NCI-H146 treated with DMSO at 0.1 percent for 48 hours (cell line): Measurements from ENCODE around the gene MGAT4A.

Source experiments
- DNase-seq: peaks from one replicate; lab custom pipeline; 2025; ENCODE audit not compliant: unreplicated experiment; lab: John Stamatoyannopoulos, UW

The MGAT4A gene

DNA sequence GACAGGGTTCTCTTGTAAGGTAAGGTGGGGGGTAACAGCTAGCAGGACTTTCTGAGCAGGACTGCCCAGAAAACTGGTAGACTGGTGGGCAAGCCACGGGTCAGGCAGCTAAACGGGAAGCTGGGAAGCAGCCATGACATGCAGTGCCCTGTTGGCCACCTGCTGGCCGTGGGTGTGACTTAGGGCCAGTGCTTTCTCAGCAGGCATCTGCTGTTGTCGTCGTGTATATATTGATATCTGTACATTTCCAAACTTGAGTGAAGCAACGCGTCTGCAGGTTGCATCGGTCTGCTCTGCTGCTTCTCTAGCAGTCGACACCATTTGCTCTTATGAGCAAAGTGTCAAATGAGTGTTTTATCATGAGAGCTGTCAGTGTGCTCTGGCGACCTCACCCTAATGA lies 153.6 kb downstream of the MGAT4A start:
- no peak for DNase-seq

DNA sequence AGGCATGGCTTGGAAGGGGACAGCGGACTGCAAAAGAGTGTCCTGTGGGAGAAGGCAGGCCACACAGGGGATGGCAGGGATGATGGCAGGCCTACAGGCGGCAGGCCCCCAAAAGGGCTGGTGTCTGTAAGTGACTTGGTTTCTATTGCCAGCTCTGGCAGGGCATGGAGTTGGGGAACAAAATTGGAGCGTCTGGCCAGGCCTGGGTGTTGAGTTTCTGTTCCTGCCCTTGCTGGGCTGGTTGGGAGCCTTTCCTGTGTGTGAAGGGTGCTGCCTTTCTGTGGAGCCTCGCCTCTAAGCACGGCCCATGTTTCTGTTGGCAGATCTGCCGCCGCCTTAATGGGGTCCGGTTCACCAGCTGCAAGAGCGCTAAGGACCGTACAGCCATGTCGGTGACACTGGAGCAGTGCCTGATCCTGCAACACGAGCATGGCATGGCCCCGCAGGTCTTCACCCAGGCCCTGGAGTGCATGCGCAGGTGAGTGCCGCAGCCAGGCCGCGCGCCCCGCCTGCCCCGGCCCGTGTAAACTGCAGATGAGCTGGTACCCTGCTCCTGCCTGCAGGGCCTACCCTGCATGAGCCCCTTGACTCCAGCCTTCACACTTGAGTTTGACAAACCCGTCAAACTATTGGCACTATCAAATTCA lies 154.1 kb downstream of the MGAT4A start:
- DNase-seq, result no peak

DNA sequence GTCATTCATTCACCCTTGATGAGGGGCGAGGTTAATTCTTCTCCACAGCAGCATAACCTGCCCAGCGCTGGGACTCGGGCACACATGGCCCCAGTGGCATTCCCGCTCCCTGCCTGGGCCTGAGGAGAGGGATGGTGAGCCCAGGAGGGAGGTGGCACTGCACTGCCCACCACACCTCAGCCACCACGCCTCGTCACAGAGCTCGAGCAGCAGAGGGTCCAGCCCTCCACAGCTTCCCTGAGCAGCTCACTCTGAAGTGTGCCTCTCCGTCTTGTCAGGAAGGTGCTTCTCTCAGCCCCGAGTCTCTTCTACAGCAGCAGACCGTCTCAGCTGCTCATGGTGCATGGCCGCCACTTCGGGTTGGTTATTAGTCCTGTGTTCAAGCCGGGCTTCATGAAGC lies 157.5 kb downstream of the MGAT4A start:
- DNase-seq, result no peak

DNA sequence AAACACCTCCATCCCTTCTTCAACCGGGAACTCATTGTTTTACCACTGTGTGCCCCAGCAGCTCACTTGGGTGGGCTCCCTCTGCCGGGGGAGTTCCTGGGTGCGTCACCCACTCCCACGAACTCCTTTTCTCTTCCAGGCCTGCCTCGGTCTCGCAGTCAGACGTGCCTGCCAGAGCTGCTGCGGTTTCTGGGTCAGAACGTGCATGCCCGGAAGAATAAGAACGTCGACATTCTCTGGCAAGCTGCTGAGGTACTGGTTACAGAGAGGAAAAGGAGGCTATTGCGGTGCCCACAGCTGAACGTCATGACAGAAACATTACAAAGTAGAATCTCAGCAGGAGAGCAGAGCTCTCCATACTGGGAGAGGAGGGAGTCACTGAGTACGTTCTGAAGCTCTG lies 158.3 kb downstream of the MGAT4A start:
- DNase-seq, result no peak

DNA sequence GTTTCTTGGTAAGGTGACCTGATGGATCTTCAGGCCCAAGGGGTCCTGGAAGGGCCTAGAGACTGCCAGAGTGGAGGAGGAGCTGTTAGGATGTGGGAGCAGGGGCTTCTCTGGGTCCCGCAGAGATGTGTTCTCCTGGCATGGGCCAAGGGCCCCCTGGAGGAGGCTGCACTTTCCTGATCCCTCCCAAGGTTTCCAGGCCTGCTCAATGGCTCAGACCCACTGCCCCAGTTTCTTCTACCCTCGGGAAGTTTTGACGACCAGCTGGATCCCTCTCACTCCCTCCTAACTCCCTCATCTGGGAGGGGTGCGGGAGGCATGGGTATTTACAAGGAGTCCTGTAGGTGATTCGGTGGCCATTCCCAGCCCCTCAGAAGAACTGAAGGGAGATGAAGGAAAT lies 158.7 kb downstream of the MGAT4A start:
- no peak for DNase-seq

DNA sequence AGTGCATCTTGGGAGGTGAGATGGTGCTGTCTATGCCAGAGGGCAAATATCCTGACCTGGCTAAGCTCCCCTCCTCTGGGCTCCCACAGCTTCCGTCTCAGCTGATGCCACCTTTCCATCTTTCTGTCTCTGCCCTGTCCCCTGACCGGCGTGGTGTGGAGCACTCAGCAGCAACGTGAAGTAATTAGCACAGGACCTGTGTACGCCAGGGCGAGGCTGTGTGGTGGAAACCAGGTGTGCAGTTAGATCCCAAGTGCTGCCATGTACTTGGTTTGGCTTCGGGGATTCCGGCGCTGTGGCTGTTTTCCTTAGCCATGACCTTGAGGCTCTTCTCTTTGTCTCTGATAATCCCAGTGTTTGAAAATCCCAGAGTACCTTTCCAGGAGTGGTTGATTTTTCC lies 159.1 kb downstream of the MGAT4A start:
- DNase-seq, result no peak

DNA sequence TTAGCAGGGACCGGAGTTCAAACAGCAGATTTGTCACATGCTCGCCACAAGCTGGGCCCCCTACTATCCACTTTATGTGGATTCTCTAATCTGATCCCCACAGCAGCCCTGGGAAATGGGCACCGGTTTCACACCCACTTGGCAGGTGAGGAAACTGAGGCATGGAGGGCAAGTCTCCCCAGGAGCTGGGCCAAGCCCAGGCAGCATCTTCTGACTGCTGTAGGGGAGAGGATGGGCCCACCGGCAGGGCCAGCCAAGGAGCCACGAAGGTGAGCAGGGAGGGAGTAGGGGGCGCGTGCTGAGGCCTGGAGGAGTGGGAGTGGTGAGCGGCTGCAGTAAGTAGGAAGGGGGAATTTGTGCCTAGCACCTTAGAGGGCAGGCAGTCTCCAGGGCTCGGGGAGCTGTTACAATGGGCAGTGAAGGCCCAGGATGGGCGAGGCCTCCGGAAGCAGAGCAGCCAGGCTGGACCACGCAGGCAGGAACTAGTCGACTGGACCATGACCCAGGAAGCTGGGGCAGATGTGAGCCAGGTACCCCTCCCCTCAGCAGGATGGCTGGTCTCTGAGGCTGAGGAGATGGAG lies 159.7 kb downstream of the MGAT4A start:
- no peak for DNase-seq

DNA sequence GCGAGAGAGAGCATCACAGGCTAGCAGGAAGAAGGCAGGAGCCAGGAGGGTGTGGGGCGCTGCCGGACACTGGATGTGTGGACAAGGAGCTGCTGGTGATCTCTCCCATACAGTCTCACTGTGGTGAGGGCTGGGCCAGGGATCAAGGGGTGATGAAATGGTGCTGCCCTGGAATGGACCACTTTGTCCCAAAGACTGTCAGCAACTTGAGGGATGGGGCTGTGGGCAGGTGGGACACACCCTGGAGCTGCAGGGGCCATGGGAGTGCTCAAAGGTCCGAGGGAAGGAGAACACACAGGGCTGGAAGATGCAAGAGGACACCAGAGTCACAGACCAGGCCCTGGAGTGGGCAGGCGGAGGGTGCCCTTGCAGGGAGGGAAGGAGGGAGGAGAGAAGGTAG lies 160.6 kb downstream of the MGAT4A start:
- DNase-seq, result no peak

DNA sequence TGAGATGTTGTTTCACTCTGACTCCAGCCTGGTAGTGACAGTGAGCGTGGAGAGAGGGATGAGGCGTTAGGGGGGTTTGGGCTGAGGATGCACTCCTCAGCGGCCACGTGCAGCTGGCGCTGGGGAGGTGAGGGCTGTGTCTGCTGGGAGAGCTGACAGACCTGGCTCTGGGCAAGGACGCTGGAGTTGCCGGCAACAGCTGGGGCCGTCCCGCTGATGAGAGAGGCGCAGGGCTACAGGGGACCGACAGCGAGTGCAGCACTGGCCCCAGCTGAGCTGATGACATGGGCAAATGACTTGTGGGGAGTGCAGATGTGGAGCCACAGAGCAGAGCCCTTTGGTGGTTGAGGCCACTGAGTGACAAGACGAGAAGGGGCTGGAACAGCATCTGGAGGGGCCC lies 161.0 kb downstream of the MGAT4A start:
- no peak for DNase-seq

DNA sequence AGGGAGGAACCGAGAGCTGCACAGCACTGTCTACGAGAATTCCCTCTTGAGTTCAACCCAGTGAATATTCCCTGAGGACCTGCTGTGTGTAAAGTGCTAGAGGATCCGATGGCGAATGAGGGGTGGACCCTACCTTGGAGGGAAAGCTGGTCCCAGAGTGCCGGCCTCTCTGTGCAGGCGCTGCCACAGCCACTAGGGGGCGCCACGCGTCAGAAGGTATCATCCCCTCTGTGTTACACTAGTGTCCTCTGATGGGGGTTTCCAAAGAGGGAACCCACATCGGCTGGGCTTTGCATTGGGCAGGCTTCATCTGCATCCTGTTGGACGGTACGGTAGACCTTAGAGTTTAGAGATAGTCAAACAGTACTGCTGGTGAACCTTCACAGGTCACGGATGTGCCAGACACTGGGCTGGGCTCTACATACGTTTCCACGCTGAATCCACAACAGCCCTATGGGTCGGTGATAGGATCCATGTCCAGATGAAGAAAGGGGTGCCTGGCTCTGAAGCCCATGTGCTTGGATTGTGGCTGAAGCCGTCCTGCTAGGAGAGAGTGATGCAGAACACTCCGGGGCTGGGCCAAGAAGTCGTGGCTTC lies 161.6 kb downstream of the MGAT4A start:
- DNase-seq, result no peak
